GM12864 (cell line): Measurements from ENCODE around the gene FBXL7.

Experiments
- DNase-seq: peaks from one replicate; pipeline ENCODE4 v3.0.0-alpha.2; 2011; ENCODE audit warnings: low read depth
- H3K4me3 ChIP-seq: 2 replicates; pipeline ENCODE4 v1.5.1; 2011; ENCODE audit warnings: mild to moderate bottlenecking, low read depth, low read length, control low read depth
- CTCF ChIP-seq: IDR thresholded peaks from 2 replicates; pipeline ENCODE4 v1.5.1; 2011; ENCODE audit warnings: low read depth, mild to moderate bottlenecking, moderate library complexity, low read length, control low read depth, inconsistent platforms; ENCODE audit errors: missing control alignments

Gene FBXL7

GRCh38 chr5:15524712-15525111 is 24.7 kb downstream of the FBXL7 start:
- no peak overlapping the region for H3K4me3 ChIP-seq
- TF ChIP-seq CTCF = no peak
- DNase-seq = no peak

GRCh38 chr5:15525703-15526275 is 25.8 kb downstream of the FBXL7 start:
- no peak for TF ChIP-seq CTCF
- no peak for DNase-seq

GRCh38 chr5:15526413-15526812 is 26.4 kb downstream of the FBXL7 start:
- no peak for DNase-seq
- no peak for TF ChIP-seq CTCF
- no peak overlapping the region for H3K4me3 ChIP-seq

More at GRCh38 chr5:15525703-15526275, 25.8 kb downstream of the FBXL7 start:
- no peak overlapping the region for H3K4me3 ChIP-seq

GRCh38 chr5:15528476-15528875 is 28.5 kb downstream of the FBXL7 start:
- H3K4me3 ChIP-seq = no peak overlapping the region
- TF ChIP-seq CTCF = no peak

GRCh38 chr5:15529013-15529412 is 29.0 kb downstream of the FBXL7 start:
- H3K4me3 ChIP-seq = no peak overlapping the region
- no peak for TF ChIP-seq CTCF
- DNase-seq = no peak

More at GRCh38 chr5:15528476-15528875, 28.5 kb downstream of the FBXL7 start:
- DNase-seq = no peak

- no peak overlapping the region for H3K4me3 ChIP-seq
- TF ChIP-seq CTCF = no peak
- DNase-seq = no peak
Measured at GRCh38 chr5:15529821-15530220, 29.8 kb downstream of the FBXL7 start.
